Activated naive CD8-positive, alpha-beta T cell treated with anti-CD3 and anti-CD28 coated beads for 36 hours (primary cell): ENCODE data around the gene ENG. TPM values are rescaled to one million over a fixed set of nuclear protein-coding genes. Genes with fewer than 3 reads are reported as not detected.
"Not testable (repeated sequence)": the region's sequence is repeated elsewhere in the genome, so short reads cannot be mapped to it uniquely, and the experiment has no call there.

Experiments used
- DNase-seq: peaks from one replicate; pipeline ENCODE4 v3.0.0; 2021
- H3K27ac Mint-ChIP-seq: one replicate; pipeline ENCODE4 v1.8.0; 2022; ENCODE audit warnings: mild to moderate bottlenecking, moderate library complexity, mixed read lengths
- H3K27me3 Mint-ChIP-seq: one replicate; pipeline ENCODE4 v1.8.0; 2022; ENCODE audit warnings: mild to moderate bottlenecking, mixed read lengths
- H3K36me3 Mint-ChIP-seq: one replicate; pipeline ENCODE4 v1.8.0; 2021; ENCODE audit warnings: mild to moderate bottlenecking, mixed read lengths
- H3K4me1 Mint-ChIP-seq: one replicate; pipeline ENCODE4 v1.8.0; 2021; ENCODE audit warnings: mixed read lengths
- H3K4me3 Mint-ChIP-seq: one replicate; pipeline ENCODE4 v1.8.0; 2022; ENCODE audit warnings: mild to moderate bottlenecking, moderate library complexity, mixed read lengths
- H3K9me3 Mint-ChIP-seq: one replicate; pipeline ENCODE4 v1.8.0; 2022; ENCODE audit warnings: mixed read lengths
- total RNA-seq, 2 experiments: library from RNA; stranded (reverse); gene quantifications; one replicate each; pipeline ENCODE4 v1.2.3, GENCODE V29; 2021

Gene ENG
- total RNA-seq, 2 experiments from 2014 or later, result 17.7 to 18.8 TPM

- Mint-ChIP-seq H3K27ac (no peak overlapping the region), H3K9me3 (no peaks in the 10 kb centered on the region), H3K36me3 (no peaks in the 10 kb centered on the region), H3K4me1 (peaks cover 6% of the 10 kb centered on the region), H3K27me3 (peaks cover 6% of the 10 kb centered on the region), H3K4me3 (no peak overlapping the region)
- DNase-seq, result no peak
Observed at GRCh38 chr9:127873223-127873691, 18.8 kb upstream of the ENG start.

DNA sequence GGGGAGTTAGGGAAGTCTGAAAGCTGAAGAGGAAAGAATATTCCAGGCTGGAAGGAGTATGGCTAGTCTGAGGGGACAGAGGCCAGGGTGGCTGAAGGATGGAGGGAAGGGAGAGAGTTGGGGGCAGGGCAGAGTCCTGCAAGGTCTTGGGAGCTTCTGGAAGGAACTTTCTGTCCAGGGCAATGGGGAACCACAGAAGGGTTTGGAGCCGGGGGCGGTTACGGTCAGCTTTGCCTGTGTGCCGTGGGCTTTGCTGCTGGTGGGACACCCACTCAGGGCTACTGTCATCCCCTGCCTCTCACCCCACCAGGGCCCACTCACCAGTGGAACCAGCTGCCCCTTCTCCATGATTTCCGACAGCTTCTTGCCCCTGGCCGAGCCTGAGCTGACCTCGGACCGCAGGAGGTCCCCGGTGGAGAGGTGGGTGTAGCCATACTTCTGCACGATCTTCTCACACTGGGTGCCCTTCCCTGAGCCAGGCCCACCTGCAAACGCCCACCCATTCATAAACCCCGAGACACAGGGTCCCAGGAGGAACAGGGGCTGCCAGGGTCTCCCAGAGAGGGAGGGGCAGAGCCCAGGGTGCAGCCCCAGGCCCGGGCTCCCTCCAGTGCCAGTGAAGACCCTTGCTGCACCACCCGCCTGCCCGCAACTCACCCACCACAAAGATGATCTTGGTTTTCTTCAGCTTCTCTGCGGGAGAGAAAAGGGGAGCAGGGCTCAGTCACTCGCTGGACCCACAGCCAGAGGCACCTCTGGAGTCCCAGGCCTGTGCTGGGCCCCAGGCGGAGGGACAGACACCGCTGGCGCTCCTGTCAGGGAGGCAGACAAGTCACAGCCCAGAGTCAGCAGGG is 18.1 kb upstream of the ENG start:
- Mint-ChIP-seq H3K27me3 (no peaks in the 10 kb centered on the region), H3K9me3 (no peaks in the 10 kb centered on the region), H3K36me3 (no peaks in the 10 kb centered on the region), H3K27ac (no peak overlapping the region), H3K4me3 (no peak overlapping the region), H3K4me1 (peaks cover 3% of the 10 kb centered on the region)
- no peak for DNase-seq

- DNase-seq, result no peak
- H3K27me3 Mint-ChIP-seq, result no peaks in the 10 kb centered on the region
- no peak overlapping the region for H3K4me3 Mint-ChIP-seq
- H3K4me1 Mint-ChIP-seq, result no peaks in the 10 kb centered on the region
- H3K36me3 Mint-ChIP-seq, result no peaks in the 10 kb centered on the region
- no peak overlapping the region for H3K27ac Mint-ChIP-seq
- H3K9me3 Mint-ChIP-seq, result no peaks in the 10 kb centered on the region
Observed at GRCh38 chr9:127871531-127871930, 17.1 kb upstream of the ENG start.

DNA sequence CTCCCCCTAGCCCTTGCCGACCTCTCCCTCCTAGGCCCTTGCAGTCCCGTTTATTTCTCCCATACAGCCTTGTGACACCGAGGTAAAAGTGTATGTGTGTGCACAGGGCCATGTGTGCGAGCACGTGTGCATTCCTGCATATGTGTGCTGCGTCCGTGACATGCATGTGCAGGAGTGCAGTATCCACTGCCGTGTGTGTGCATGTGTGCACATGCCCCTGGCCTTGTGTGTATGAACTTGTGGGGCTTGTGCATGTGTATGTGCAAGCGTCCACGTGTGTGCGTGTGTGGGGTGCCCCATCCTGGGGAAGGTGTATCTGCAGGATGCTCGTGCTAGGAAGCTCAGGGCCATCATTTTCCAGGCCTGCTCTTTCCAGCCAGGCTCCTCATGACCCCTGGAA is 16.4 kb upstream of the ENG start:
- H3K9me3 Mint-ChIP-seq, result no peaks in the 10 kb centered on the region
- DNase-seq, result no peak
- peaks cover 1% of the 10 kb centered on the region for H3K4me1 Mint-ChIP-seq
- no peaks in the 10 kb centered on the region for H3K36me3 Mint-ChIP-seq
- H3K27me3 Mint-ChIP-seq, result no peaks in the 10 kb centered on the region
- H3K27ac Mint-ChIP-seq, result no peak overlapping the region
- H3K4me3 Mint-ChIP-seq, result no peak overlapping the region

DNA sequence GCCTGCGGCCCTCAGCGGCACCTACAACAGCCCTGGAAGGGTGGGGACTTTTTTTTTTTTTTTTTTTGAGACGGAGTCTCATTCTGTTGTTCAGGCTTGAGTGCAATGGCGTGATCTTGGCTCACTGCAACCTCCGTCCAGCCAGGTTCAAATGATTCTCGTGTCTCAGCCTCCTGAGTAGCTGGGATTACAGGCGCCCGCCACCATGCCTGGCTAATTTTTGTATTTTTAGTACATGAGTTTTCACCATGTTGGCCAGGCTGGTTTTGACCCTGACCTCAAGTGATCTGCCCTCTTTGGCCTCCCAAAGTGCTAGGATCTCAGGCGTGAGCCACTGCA is 15.7 kb upstream of the ENG start:
- H3K9me3 Mint-ChIP-seq, H3K27ac Mint-ChIP-seq, H3K27me3 Mint-ChIP-seq, H3K4me3 Mint-ChIP-seq, H3K4me1 Mint-ChIP-seq, H3K36me3 Mint-ChIP-seq, DNase-seq: not testable (repeated sequence)

GRCh38 chr9:127869310-127870152 is 15.1 kb upstream of the ENG start:
- no peak overlapping the region for H3K27ac Mint-ChIP-seq
- peak; percentile 82 for DNase-seq
- H3K4me3 Mint-ChIP-seq, result no peak overlapping the region
- no peaks in the 10 kb centered on the region for H3K9me3 Mint-ChIP-seq
- no peaks in the 10 kb centered on the region for H3K36me3 Mint-ChIP-seq
- H3K4me1 Mint-ChIP-seq, result peaks cover 14% of the 10 kb centered on the region
- no peaks in the 10 kb centered on the region for H3K27me3 Mint-ChIP-seq

DNA sequence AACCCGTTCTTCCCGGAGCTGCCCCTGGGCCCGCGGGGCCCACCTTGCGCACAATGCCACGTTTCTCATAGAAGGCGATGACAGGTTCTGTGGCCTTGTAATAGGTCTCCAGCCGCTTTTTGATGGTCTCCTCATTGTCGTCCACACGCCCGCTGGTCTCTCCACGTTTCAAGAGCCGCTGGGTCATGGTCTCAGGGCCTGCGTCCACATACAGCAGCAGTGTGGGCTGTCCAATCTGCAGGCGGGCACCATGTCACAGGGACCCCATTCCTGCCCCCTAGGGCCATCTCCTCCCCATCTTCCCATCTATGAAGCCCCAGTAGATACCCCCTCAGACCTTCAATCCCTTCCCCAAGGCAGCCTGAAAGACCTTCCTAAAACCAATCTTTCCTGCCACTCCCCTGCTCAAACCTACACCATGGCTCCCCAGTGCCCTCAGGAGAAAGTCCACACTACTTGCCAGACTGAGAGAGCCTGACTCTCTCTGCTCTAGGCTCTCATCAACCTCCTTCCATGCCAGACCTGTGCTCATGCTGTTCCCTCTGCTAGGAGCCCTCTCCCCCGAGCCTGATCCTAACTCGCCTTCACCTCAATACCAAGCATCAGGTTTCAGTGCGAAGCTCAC is 13.9 kb upstream of the ENG start:
- no peak overlapping the region for H3K27ac Mint-ChIP-seq
- no peak for DNase-seq

GRCh38 chr9:127867356-127868277 is 13.2 kb upstream of the ENG start:
- H3K9me3 Mint-ChIP-seq, result no peaks in the 10 kb centered on the region
- no peaks in the 10 kb centered on the region for H3K36me3 Mint-ChIP-seq
- peaks cover 16% of the 10 kb centered on the region for H3K4me1 Mint-ChIP-seq
- no peak for DNase-seq
- H3K27ac Mint-ChIP-seq, result no peak overlapping the region
- H3K27me3 Mint-ChIP-seq, result no peaks in the 10 kb centered on the region
- H3K4me3 Mint-ChIP-seq, result no peak overlapping the region

More for the DNA sequence above, 13.9 kb upstream of the ENG start:
- Mint-ChIP-seq H3K4me3 (no peak overlapping the region), H3K27me3 (no peaks in the 10 kb centered on the region), H3K4me1 (peaks cover 14% of the 10 kb centered on the region), H3K9me3 (no peaks in the 10 kb centered on the region), H3K36me3 (no peaks in the 10 kb centered on the region)

DNA sequence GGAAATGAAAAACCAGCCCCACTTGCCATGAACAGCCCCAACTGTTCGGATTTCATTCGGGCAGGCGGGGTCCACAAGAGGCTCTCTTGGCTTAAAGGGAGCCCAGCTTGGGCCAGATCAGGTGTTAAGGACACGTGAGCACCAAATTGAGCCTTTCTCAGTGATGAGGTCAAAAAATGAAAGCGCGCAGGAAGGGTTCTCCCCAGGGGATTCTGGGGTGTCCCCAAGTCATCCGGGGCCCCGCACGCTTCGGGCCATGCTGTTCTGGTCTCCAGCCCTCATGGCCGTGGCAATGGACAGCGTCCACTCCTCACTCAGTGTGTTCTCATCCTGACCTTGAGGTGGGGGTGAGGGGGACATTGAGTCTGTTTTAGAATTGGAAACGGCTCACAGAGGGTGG is 12.1 kb upstream of the ENG start:
- Mint-ChIP-seq H3K9me3 (no peaks in the 10 kb centered on the region), H3K27ac (no peak overlapping the region), H3K4me3 (no peak overlapping the region), H3K36me3 (no peaks in the 10 kb centered on the region), H3K4me1 (peaks cover 24% of the 10 kb centered on the region), H3K27me3 (no peaks in the 10 kb centered on the region)
- no peak for DNase-seq

DNA sequence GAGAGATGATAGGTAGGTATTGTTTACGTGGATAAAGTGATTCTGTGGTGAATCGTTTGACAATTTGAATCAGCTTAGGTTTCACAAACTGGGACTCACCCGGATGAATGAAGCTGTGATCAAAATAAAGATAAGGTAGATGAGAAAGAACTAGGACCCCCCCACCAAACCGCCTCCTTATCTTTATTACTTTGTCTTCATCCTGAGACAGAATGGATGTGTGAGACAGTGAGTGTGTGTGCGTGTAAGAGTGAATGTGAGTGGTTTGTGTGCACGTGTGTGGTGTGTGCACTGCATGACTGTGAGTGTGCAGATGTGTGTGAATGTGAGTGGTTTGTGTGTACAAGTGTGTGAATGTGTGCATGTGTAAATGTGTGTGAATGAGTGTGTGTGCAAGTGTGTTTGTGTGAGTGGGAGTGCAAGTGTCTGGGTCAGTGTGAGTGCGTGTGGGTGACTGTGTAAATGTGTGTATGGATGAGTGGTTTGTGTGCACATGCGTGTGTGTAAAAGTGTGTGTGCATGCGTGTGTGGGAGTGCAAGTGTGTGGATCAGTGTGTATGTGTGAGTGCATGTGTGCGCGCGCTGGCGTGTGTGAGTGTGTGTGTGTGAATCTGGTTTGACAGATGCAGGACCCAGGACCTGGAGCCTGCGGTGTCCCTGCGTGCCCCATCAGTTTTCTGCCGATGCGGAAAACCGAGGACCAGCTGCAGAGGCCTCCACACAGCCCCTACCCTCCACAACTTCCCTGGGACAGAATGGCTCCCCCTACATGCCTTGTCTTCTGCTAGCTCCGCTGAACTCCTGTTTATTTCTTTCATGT is 11.4 kb upstream of the ENG start:
- Mint-ChIP-seq H3K36me3 (no peaks in the 10 kb centered on the region), H3K27ac (no peak overlapping the region)
- DNase-seq, result no peak

GRCh38 chr9:127863191-127863621 is 8.7 kb upstream of the ENG start:
- H3K4me1 Mint-ChIP-seq, result peaks cover 33% of the 10 kb centered on the region
- H3K27ac Mint-ChIP-seq, result peak overlapping the region; percentile 77
- H3K27me3 Mint-ChIP-seq, result no peaks in the 10 kb centered on the region

More for the DNA sequence above, 11.4 kb upstream of the ENG start:
- Mint-ChIP-seq H3K9me3 (no peaks in the 10 kb centered on the region), H3K4me1 (peaks cover 28% of the 10 kb centered on the region), H3K27me3 (no peaks in the 10 kb centered on the region), H3K4me3 (no peak overlapping the region)

GRCh38 chr9:127862075-127863011 is 7.9 kb upstream of the ENG start:
- H3K4me1 Mint-ChIP-seq, result peaks cover 35% of the 10 kb centered on the region
- H3K4me3 Mint-ChIP-seq, result no peak overlapping the region
- H3K27me3 Mint-ChIP-seq, result no peaks in the 10 kb centered on the region
- H3K27ac Mint-ChIP-seq, result peak overlapping the region; percentile 77
- H3K36me3 Mint-ChIP-seq, result no peaks in the 10 kb centered on the region
- no peaks in the 10 kb centered on the region for H3K9me3 Mint-ChIP-seq
- DNase-seq, result no peak

More at GRCh38 chr9:127863191-127863621, 8.7 kb upstream of the ENG start:
- Mint-ChIP-seq H3K4me3 (no peak overlapping the region), H3K9me3 (no peaks in the 10 kb centered on the region), H3K36me3 (no peaks in the 10 kb centered on the region)
- no peak for DNase-seq

GRCh38 chr9:127860779-127861178 is 6.3 kb upstream of the ENG start:
- Mint-ChIP-seq H3K4me1 (peaks cover 36% of the 10 kb centered on the region), H3K36me3 (no peaks in the 10 kb centered on the region), H3K9me3 (no peaks in the 10 kb centered on the region), H3K4me3 (no peak overlapping the region), H3K27ac (no peak overlapping the region), H3K27me3 (no peaks in the 10 kb centered on the region)
- DNase-seq, result no peak
